SK-N-SH treated with all-trans-retinoic acid at 6 μM for 48 hours (cell line): Measurements from ENCODE around the gene PROK2.

ENCODE experiments used
- CREB5 ChIP-seq: fragments of 250-450 bp; sonication (Bioruptor Pico); IDR thresholded peaks from 2 replicates; pipeline ENCODE4 v1.5.1; 2020; ENCODE audit warnings: low read depth, mild to moderate bottlenecking, moderate library complexity
- PATZ1 ChIP-seq: fragments of 250-450 bp; sonication (Bioruptor Pico); IDR thresholded peaks from 2 replicates; pipeline ENCODE4 v1.8.0; 2020; ENCODE audit warnings: mild to moderate bottlenecking, moderate library complexity, borderline replicate concordance
- PPARA ChIP-seq: fragments of 250-450 bp; sonication (Bioruptor Pico); IDR thresholded peaks from 2 replicates; pipeline ENCODE4 v1.5.0; 2020; ENCODE audit warnings: mild to moderate bottlenecking, borderline replicate concordance
- SNAI2 ChIP-seq: fragments of 250-450 bp; sonication (Bioruptor Pico); IDR thresholded peaks from 2 replicates; pipeline ENCODE4 v1.5.0; 2020; ENCODE audit warnings: mild to moderate bottlenecking, moderate library complexity
- TSHZ2 ChIP-seq: fragments of 250-450 bp; sonication (Bioruptor Pico); IDR thresholded peaks from 2 replicates; pipeline ENCODE4 v1.5.0; 2020; ENCODE audit warnings: mild to moderate bottlenecking, moderate library complexity
- ZC3H10 ChIP-seq: fragments of 250-450 bp; sonication (Bioruptor Pico); IDR thresholded peaks from 2 replicates; pipeline ENCODE4 v1.5.1; 2021; ENCODE audit warnings: mild to moderate bottlenecking, moderate library complexity
- ZFP3 ChIP-seq: fragments of 250-450 bp; sonication (Bioruptor Pico); IDR thresholded peaks from 2 replicates; pipeline ENCODE4 v1.5.0; 2020; ENCODE audit warnings: mild to moderate bottlenecking, moderate library complexity
- ZFP30 ChIP-seq: fragments of 450-650 bp; formaldehyde crosslinking; IDR thresholded peaks from 2 replicates; pipeline ENCODE4 v1.5.0; 2022; ENCODE audit warnings: mild to moderate bottlenecking, moderate library complexity
- ZNF8 ChIP-seq: fragments of 450-650 bp; formaldehyde crosslinking; IDR thresholded peaks from 2 replicates; pipeline ENCODE4 v1.5.0; 2020; ENCODE audit warnings: mild to moderate bottlenecking, moderate library complexity

- TF ChIP-seq ZFP3 (CRISPR knock-in tag): no peak
- no peak for TF ChIP-seq SNAI2 (CRISPR knock-in tag)
- TF ChIP-seq CREB5 (CRISPR knock-in tag): no peak
- TF ChIP-seq ZFP30: no peak
- TF ChIP-seq ZNF8 (CRISPR knock-in tag): no peak
- no peak for TF ChIP-seq PPARA (CRISPR knock-in tag)
- no peak for TF ChIP-seq PATZ1
- TF ChIP-seq TSHZ2 (CRISPR knock-in tag): no peak
- TF ChIP-seq ZC3H10 (CRISPR knock-in tag): no peak
Measured at GRCh38 chr3:71763426-71763825, 21.5 kb downstream of the PROK2 start.
